HEK293T (cell line): ENCODE data around the gene CCDC137.

Experiments
- CTCF ChIA-PET: fragments of 350-600 bp; formaldehyde crosslinking; extraction: SDS; loops from one replicate; lab custom pipeline; 2021; ENCODE audit warnings: antibody characterized with exemption, inconsistent platforms; lab: Yijun Ruan, JAX
- POLR2A ChIA-PET: fragments of 350-600 bp; formaldehyde crosslinking; extraction: SDS; loops from one replicate; lab custom pipeline; 2020; ENCODE audit warnings: antibody characterized with exemption, inconsistent platforms; lab: Yijun Ruan, JAX
- DNase-seq: peaks from one replicate; pipeline ENCODE4 v3.0.0; 2012; ENCODE audit warnings: mixed read lengths; ENCODE audit errors: extremely low spot score
- ARNT ChIP-seq: fragments of 450-650 bp; IDR thresholded peaks from 2 replicates; pipeline ENCODE4 v1.6.1; 2017; ENCODE audit warnings: mild to moderate bottlenecking
- BHLHE40 ChIP-seq: fragments of 450-650 bp; IDR thresholded peaks from 2 replicates; pipeline ENCODE4 v1.6.1; 2016; ENCODE audit warnings: mild to moderate bottlenecking, moderate library complexity, borderline replicate concordance
- CTBP1 ChIP-seq: fragments of 450-650 bp; IDR thresholded peaks from 2 replicates; pipeline ENCODE4 v1.6.1; 2016; ENCODE audit warnings: borderline replicate concordance
- ELF4 ChIP-seq: fragments of 450-650 bp; IDR thresholded peaks from 2 replicates; pipeline ENCODE4 v1.6.1; 2017; ENCODE audit warnings: antibody characterized with exemption
- FOXA1 ChIP-seq: fragments of 450-650 bp; IDR thresholded peaks from 2 replicates; pipeline ENCODE4 v1.6.1; 2016; ENCODE audit warnings: mild to moderate bottlenecking
- FOXK2 ChIP-seq: fragments of 450-650 bp; IDR thresholded peaks from 2 replicates; pipeline ENCODE4 v1.6.1; 2016; ENCODE audit warnings: mild to moderate bottlenecking
- FOXM1 ChIP-seq: fragments of 450-650 bp; IDR thresholded peaks from 2 replicates; pipeline ENCODE4 v1.6.1; 2017; ENCODE audit warnings: mild to moderate bottlenecking, borderline replicate concordance
- HDGF ChIP-seq: fragments of 450-650 bp; IDR thresholded peaks from 2 replicates; pipeline ENCODE4 v1.6.1; 2017; ENCODE audit warnings: antibody characterized with exemption, borderline replicate concordance
- L3MBTL2 ChIP-seq: fragments of 450-650 bp; conservative IDR thresholded peaks from 2 replicates; pipeline ENCODE4 v1.6.1; 2016; ENCODE audit warnings: mild to moderate bottlenecking
- LEF1 ChIP-seq: fragments of 450-650 bp; IDR thresholded peaks from 2 replicates; pipeline ENCODE4 v1.6.1; 2017; ENCODE audit warnings: mild to moderate bottlenecking, borderline replicate concordance
- NFRKB ChIP-seq: fragments of 450-650 bp; IDR thresholded peaks from 2 replicates; pipeline ENCODE4 v1.6.1; 2016; ENCODE audit warnings: mild to moderate bottlenecking, moderate library complexity
- PKNOX1 ChIP-seq: fragments of 450-650 bp; IDR thresholded peaks from 2 replicates; pipeline ENCODE4 v1.6.1; 2016
- SP1 ChIP-seq: fragments of 450-650 bp; IDR thresholded peaks from 2 replicates; pipeline ENCODE4 v1.6.1; 2017
- SUZ12 ChIP-seq: fragments of 450-650 bp; IDR thresholded peaks from 2 replicates; pipeline ENCODE4 v1.6.1; 2016; ENCODE audit warnings: mild to moderate bottlenecking
- TARDBP ChIP-seq: fragments of 450-650 bp; IDR thresholded peaks from 2 replicates; pipeline ENCODE4 v1.6.1; 2016
- ZNF384 ChIP-seq: fragments of 450-650 bp; IDR thresholded peaks from 2 replicates; pipeline ENCODE4 v1.6.1; 2016

CCDC137 gene

GRCh38 chr17:81647640-81648012 is 18.9 kb upstream of the CCDC137 start:
- ChIA-PET POLR2A (interaction anchor here (1.1 to 1.5 kb wide), 2 partner anchors 8 to 20 kb away, joined by 3 read pairs; no protein-coding TSS in a partner anchor), CTCF (no interaction called here)
- no peak for TF ChIP-seq SP1
- no peak for TF ChIP-seq ZNF384
- no peak for TF ChIP-seq L3MBTL2
- no peak for TF ChIP-seq NFRKB
- no peak for TF ChIP-seq CTBP1
- no peak for TF ChIP-seq PKNOX1
- TF ChIP-seq TARDBP, result no peak
- TF ChIP-seq HDGF, result no peak
- TF ChIP-seq ARNT, result no peak
- DNase-seq, result no peak

- POLR2A ChIA-PET, result interaction anchor here (1.1 to 1.5 kb wide), 3 partner anchors 7 to 20 kb away, joined by 3 read pairs; no protein-coding TSS in a partner anchor
- DNase-seq, result no peak
- TF ChIP-seq PKNOX1 (no peak), TARDBP (no peak), ZNF384 (no peak), ELF4 (no peak), HDGF (no peak), ARNT (no peak), CTBP1 (no peak), NFRKB (no peak), FOXM1 (no peak), FOXK2 (no peak), L3MBTL2 (no peak), BHLHE40 (no peak), LEF1 (no peak), FOXA1 (no peak), SP1 (no peak)
- CTCF ChIA-PET, result no interaction called here
These were observed 18.4 kb upstream of the CCDC137 start for GRCh38 chr17:81648013-81648706.

GRCh38 chr17:81648707-81649085 is 17.8 kb upstream of the CCDC137 start:
- DNase-seq, result no peak
- POLR2A ChIA-PET, result interaction anchor here (1.1 kb wide), 1 partner anchor 19 kb away, joined by 3 read pairs; no protein-coding TSS in a partner anchor
- no peak for TF ChIP-seq FOXA1
- no peak for TF ChIP-seq FOXK2
- TF ChIP-seq CTBP1, result no peak
- no peak for TF ChIP-seq TARDBP
- no peak for TF ChIP-seq LEF1
- TF ChIP-seq PKNOX1, result no peak
- CTCF ChIA-PET, result no interaction called here

GRCh38 chr17:81650951-81651350 is 15.6 kb upstream of the CCDC137 start:
- DNase-seq, result no peak
- ChIA-PET POLR2A (interaction anchor here (1.3 kb wide), 1 partner anchor 52 kb away, joined by 5 read pairs; the partner anchor contains the start of gene MRPL12), CTCF (interaction anchor here (0.6 to 1.1 kb wide), 2 partner anchors 50 to 553 kb away, joined by 3 to 4 read pairs; no protein-coding TSS in a partner anchor)
- TF ChIP-seq LEF1, result no peak
- TF ChIP-seq BHLHE40, result no peak

GRCh38 chr17:81651692-81652091 is 14.8 kb upstream of the CCDC137 start:
- CTCF ChIA-PET, result no interaction called here
- TF ChIP-seq SP1 (no peak), CTBP1 (no peak), TARDBP (no peak), ZNF384 (no peak), PKNOX1 (no peak), FOXK2 (no peak), FOXM1 (no peak), SUZ12 (no peak), NFRKB (no peak), ARNT (no peak), L3MBTL2 (no peak), ELF4 (no peak), LEF1 (no peak), BHLHE40 (no peak), FOXA1 (no peak), HDGF (no peak)
- no peak for DNase-seq
- POLR2A ChIA-PET, result no interaction called here
